Mononuclear cell (primary cell): Measurements from ENCODE around the gene PLSCR3. TPM values are rescaled to one million over a fixed set of nuclear protein-coding genes. Genes with fewer than 3 reads are reported as not detected.

ENCODE experiments used
- H3K27me3 ChIP-seq: 2 replicates; pipeline ENCODE4 v1.6.0; 2011; ENCODE audit warnings: low read length, control low read depth; ENCODE audit not compliant: insufficient read depth
- H3K4me1 ChIP-seq: 2 replicates; pipeline ENCODE4 v1.5.1; 2011; ENCODE audit warnings: mild to moderate bottlenecking, low read length, control low read depth; ENCODE audit not compliant: insufficient read depth
- H3K4me3 ChIP-seq: 2 replicates; pipeline ENCODE4 v1.5.1; 2011; ENCODE audit warnings: mild to moderate bottlenecking, low read length, moderate library complexity
- H3K9me3 ChIP-seq: 2 replicates; pipeline ENCODE4 v1.5.1; 2011; ENCODE audit warnings: low read depth, mild to moderate bottlenecking, control low read depth, low read length
- total RNA-seq: library from RNA; depleted of rRNA; stranded (reverse); fragments of >200 nt; gene quantifications from one replicate; pipeline ENCODE4 v1.2.3, GENCODE V29; 2012

PLSCR3 gene
- total RNA-seq, 1 donor, result 21.6 TPM

DNA sequence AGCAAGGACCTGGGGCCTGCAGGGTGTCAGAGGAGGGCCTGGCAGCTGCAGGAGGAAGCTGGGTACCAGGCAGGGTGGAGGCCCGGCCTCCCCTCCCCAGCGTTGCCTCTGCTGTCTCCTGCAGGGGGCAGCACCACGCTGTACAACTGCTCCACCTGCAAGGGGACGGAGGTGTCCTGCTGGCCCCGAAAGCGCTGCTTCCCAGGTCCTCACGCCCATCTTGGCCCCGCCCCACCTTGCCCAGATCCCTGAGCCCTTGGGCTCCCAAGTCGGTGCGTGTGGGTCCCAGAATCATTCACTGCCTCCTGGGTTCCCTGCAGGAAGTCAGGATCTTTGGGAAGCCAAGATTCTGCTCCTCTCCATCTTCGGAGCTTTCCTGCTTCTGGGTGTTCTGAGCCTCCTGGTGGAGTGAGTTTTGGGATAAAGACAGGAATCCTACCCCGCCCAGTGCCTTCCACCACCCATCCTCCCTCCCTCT, 38.2 kb downstream of the PLSCR3 start:
- Histone ChIP-seq H3K9me3 (no peaks in the 10 kb centered on the region), H3K4me1 (peaks cover 31% of the 10 kb centered on the region), H3K27me3 (no peaks in the 10 kb centered on the region), H3K4me3 (no peak overlapping the region)

DNA sequence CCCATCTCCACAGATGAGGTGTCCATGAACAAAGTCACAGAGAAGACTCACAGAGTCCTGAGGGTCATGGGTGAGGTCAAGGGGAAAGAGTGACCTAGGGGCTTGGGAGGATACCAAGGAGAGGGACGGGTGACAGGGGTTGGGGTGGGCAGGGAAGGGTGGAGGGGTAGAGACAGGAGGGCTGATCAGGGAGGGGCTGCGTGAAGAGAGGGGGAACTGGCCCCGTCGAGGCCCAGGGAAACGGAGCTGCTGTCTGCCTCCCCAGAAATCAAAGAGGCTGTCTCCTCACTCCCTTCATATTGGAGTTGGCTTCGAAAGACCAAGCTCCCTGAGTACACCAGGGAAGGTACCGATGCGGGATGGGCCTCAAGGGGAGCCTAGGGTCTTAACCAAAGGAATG, 38.8 kb downstream of the PLSCR3 start:
- no peaks in the 10 kb centered on the region for H3K9me3 ChIP-seq
- no peak overlapping the region for H3K4me3 ChIP-seq
- H3K4me1 ChIP-seq, result peaks cover 37% of the 10 kb centered on the region
- no peaks in the 10 kb centered on the region for H3K27me3 ChIP-seq

DNA sequence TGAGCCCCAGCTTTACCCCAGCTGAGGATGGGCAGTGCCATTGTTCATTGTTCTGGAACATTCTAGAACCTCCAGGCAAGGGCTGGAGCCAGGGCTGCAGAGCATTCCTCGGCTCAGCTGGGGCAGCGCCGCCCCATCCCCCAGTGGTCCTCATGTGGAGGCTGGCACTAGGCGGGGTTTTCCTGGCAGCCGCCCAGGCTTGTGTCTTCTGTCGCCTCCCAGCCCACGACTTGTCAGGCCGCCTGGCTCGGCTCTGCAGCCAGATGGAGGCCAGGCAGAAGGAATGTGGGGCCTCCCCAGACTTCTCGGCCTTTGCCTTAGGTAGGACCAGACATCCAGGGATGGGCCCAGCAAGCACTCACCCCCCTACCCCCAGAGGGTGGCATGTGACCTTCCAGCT, 39.3 kb downstream of the PLSCR3 start, which contains the start of gene TMEM95:
TSS of gene TMEM95 (plus strand) at position 104 of the 400 bp plus-strand sequence. CDS start at position 153, 49 bp downstream.
- no peaks in the 10 kb centered on the region for H3K27me3 ChIP-seq
- peaks cover 40% of the 10 kb centered on the region for H3K4me1 ChIP-seq

DNA sequence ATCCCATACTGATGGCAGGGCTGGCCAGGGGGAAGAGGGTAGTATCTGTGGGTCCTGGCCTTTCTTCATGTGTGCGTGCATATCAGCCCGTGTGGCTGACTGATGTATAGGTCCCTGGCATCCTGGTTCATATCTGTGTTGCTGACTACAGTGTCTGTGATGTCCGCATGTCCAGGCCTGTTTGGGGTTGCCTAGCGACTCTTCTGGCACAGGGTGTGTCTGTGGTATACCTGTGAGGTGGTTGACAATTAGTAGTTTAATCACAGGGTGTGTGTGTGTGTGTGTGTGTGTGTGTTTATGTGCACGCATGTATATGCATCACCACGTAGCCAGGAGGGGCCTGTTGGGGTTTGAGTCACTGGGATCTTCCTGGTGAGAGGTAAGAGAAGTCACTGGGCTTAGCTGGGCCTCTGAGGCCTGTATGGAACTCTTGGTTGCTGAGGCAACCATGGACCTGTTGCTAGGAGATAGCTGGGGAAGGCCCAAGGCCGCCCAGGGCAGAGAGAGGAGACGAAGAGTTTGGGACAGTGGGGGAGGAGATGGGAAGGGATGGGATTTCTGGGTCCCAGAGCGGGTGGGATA, 40.0 kb downstream of the PLSCR3 start:
- H3K9me3 ChIP-seq, result no peaks in the 10 kb centered on the region
- H3K4me3 ChIP-seq, result no peak overlapping the region
- H3K27me3 ChIP-seq, result no peaks in the 10 kb centered on the region
- peaks cover 40% of the 10 kb centered on the region for H3K4me1 ChIP-seq

More for the DNA sequence above, 39.3 kb downstream of the PLSCR3 start, which contains the start of gene TMEM95:
- Histone ChIP-seq H3K9me3 (no peaks in the 10 kb centered on the region), H3K4me3 (no peak within 1 kb of the TSS)

DNA sequence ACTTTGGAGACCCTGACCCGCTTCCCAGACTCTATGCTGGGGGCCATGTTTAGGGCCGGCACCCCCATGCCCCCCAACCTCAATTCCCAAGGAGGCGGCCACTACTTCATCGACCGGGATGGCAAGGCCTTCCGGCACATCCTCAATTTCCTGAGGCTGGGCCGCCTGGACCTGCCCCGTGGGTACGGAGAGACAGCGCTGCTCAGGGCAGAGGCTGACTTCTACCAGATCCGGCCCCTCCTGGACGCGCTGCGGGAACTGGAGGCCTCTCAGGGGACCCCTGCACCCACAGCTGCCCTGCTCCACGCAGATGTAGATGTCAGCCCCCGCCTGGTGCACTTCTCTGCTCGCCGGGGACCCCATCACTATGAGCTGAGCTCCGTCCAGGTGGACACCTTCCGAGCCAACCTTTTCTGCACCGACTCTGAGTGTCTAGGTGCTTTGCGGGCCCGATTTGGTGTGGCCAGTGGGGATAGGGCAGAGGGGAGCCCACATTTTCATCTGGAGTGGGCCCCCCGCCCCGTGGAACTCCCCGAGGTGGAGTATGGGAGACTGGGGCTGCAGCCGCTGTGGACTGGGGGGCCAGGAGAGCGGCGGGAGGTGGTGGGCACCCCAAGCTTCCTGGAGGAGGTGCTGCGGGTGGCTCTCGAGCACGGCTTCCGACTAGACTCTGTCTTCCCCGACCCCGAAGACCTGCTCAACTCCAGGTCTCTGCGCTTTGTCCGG, 41.3 kb downstream of the PLSCR3 start:
- no peaks in the 10 kb centered on the region for H3K9me3 ChIP-seq
- H3K27me3 ChIP-seq, result no peaks in the 10 kb centered on the region
- H3K4me3 ChIP-seq, result no peak overlapping the region
- H3K4me1 ChIP-seq, result peaks cover 40% of the 10 kb centered on the region

DNA sequence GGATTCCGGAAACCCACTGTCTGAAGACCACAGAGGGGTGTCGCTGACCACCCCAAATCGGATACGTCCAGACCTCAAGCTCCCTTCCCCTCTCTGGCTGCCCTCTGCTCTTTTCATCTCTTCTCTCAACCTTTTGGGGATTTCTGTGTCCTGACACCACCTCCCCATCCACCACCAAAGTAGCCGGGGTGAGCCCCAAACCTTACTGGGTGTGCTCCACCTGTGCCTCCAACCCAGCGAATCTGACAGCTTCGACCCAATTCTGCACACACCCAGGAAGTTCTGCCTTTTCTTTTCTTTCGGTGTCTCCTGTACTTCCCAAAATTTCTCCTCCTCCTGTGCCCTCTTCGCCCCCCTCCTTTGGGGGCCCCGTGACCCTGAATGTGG, 41.8 kb downstream of the PLSCR3 start:
- H3K9me3 ChIP-seq, result no peaks in the 10 kb centered on the region
- H3K4me3 ChIP-seq, result peak overlapping the region; percentile 59
- H3K4me1 ChIP-seq, result peaks cover 40% of the 10 kb centered on the region
- no peaks in the 10 kb centered on the region for H3K27me3 ChIP-seq

DNA sequence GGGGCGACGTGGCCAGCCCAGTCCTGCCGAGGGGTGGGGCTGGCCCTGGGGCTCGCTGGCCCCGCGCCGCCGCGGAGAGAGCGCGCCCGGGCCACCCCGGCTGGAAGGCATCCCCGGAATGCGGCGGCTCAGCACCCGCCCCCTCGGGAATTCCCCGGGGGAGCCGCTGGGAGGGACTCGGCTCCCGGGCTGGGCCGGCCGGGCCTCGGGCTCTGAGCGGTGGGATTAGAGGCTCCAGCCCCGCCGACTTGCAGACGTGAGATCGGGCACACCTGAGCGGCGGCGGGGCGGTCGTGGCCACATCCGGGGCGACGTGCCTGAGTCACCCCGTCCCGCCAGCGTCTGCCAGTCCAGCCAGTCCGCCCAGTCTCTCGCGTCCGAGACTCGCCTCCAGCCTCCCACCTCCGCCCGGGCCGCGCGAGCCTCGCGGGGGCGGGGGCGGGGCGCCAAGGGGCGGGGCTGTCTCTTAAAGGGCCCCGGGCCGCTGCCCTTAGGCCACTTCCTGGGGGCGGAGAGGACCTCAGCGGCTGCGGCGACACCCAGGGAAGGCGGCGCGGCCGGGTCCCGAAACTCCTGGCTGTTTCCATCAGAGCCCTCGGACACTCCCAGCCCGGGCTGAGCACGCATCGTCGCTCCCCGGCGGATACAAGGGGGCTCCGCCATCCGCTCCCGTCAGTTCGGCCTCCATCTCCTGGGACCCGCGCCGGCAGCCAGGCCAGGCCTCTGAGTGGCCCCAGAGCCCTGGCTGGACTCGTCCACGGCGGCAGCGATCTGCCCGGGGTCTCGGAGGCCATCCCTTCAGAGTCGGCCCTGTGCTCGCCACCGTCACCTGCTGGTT, 42.4 kb downstream of the PLSCR3 start, which contains the start of gene KCTD11:
TSS of gene KCTD11 (plus strand) at position 498 of the 838 bp plus-strand sequence.
- peaks cover 40% of the 10 kb centered on the region for H3K4me1 ChIP-seq
- no peaks in the 10 kb centered on the region for H3K27me3 ChIP-seq
- H3K9me3 ChIP-seq, result no peaks in the 10 kb centered on the region
- H3K4me3 ChIP-seq, result peak within 1 kb of the TSS; percentile 59

DNA sequence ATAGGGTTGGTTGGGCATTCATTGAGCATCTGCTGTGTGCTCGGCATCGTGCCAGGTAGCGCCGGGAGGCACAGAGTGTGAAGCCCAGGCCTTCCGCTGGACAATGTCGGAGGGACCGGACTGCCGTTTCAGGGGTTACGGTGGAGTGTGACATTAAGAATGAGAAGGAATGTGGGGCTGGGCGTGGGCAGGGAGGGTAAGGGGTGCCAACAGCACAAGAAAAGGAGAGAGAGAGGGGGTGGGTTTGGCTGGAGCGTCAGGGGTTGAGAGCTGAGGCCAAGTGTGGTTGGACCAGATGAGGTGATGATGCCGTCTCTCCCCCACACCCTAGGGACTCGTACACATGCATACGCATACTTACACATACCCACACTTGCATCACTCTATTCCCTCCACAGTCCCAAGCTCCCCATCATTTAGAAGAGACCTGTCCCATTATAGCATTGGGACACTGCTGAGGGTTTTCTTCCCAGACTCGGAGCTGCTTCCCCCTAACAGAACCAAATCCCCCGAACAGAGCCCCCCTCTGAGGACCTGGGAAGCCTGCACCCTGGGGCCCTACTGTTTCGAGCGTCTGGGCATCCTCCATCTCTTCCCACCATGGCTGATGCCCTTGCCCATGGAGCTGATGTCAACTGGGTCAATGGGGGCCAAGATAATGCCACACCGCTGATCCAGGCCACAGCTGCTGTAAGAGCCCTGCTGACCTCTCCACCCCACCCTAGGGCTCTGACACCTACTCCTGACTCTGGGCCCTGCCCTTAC, 45.7 kb downstream of the PLSCR3 start:
- Histone ChIP-seq H3K4me3 (no peak overlapping the region), H3K9me3 (no peaks in the 10 kb centered on the region), H3K4me1 (peaks cover 29% of the 10 kb centered on the region)

DNA sequence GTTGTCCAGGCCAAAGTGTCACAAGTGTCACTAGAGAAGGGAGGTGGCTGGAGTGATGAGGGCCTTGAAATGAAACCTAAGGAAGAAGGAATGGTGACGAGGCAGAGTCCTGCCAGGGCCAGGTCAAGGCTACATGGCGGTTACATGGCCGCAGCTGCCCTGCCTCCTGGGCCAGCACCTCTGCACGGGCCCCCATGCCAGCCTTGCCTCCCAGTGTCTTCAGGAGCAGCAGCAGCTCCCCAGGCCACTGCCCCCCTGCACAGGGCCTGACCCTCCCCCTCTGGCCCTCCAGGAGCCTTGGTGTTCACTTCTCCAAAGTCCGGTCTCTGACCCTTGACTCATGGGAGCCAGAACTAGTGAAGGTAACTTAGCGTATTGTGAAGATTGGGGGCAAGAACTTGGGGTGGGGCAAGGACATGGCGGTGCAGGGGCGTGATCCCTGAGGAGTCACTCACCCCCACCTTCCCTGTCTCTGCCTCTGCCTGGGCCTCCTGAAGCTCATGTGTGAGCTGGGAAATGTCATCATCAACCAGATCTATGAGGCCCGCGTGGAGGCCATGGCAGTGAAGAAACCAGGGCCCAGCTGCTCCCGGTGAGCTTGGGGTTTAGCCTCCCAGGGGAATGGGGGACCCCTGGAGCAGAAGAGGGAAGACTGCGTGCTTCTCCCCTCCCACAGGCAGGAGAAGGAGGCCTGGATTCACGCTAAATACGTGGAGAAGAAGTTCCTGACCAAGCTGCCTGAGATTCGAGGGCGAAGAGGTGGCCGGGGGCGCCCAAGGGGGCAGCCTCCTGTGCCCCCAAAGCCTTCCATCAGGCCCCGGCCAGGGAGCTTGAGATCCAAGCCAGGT, 46.5 kb downstream of the PLSCR3 start:
- Histone ChIP-seq H3K27me3 (no peaks in the 10 kb centered on the region), H3K4me3 (no peak overlapping the region), H3K4me1 (peaks cover 21% of the 10 kb centered on the region), H3K9me3 (no peaks in the 10 kb centered on the region)

More for the DNA sequence above, 45.7 kb downstream of the PLSCR3 start:
- H3K27me3 ChIP-seq, result no peaks in the 10 kb centered on the region

DNA sequence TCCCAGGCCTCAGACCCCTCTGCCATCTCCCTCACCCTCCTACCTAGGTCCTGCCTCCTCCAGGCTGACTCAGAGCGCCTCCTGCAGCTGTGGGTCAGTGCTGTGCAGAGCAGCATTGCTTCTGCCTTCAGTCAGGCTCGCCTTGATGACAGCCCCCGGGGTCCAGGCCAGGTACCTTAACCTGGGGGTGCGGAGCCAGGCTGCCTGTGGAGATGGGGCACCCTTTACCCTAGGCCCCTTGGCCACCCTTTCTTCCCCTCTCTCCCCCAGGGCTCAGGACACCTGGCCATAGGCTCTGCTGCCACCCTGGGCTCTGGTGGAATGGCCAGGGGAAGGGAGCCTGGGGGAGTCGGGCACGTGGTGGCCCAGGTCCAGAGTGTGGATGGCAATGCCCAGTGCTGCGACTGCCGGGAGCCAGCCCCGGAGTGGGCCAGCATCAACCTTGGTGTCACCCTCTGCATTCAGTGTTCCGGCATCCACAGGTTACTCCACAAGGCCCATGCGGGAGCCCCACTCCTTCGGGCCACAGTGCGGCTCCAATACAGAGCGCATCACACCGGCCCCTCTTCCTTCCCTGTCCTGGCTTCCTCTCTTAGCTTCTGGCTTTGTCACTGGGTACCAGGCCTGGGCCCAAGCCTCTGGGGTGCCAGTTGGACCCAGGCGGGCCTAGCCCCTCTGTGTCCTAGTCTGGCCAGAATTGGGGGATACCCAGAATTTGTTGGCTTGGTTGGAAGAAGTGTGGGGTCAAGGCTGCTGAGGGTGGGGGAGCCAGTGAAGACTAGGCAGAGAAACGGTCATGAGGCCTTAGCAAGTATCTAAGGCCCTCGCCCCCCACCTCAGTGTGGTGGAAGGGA, 47.3 kb downstream of the PLSCR3 start:
- Histone ChIP-seq H3K4me1 (peaks cover 13% of the 10 kb centered on the region), H3K9me3 (no peaks in the 10 kb centered on the region), H3K4me3 (no peak overlapping the region), H3K27me3 (no peaks in the 10 kb centered on the region)

DNA sequence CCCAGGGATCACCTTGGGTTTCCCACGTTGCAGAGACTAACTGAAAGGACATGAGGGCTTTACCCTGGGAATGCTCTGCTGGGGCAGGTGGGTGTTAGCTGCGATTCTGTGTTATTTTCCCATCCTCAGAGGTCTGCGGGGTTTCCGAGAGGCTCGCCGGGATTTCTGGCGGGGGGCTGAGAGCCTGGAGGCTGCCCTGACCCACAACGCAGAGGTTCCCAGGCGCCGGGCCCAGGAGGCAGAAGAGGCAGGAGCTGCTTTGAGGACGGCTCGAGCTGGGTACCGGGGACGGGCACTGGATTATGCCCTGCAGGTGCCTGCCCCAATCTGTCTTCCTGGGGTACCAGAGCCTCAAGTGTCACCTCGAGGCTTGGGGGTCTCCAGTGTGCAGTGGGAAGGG, 51.1 kb downstream of the PLSCR3 start:
- Histone ChIP-seq H3K4me1 (peaks cover 19% of the 10 kb centered on the region), H3K9me3 (no peaks in the 10 kb centered on the region), H3K4me3 (no peak overlapping the region), H3K27me3 (no peaks in the 10 kb centered on the region)

DNA sequence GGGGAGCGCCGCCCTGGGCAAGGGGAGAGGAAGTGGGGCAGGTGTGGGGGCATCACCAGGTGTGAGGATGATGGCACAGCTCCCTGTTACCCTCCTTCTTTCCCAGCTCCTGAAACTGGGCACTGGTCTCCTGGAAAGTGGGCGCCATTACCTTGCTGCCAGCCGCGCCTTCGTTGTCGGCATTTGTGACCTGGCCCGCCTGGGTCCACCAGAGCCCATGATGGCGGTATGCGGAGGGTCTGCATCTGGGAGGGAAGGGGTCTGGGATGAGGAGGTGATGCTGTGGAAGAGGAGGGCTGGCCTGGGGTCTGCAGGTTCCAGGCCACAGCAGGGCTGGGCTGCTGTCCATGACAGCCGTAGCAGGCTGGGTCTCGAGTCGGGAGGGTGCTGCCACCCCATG, 52.5 kb downstream of the PLSCR3 start:
- H3K4me3 ChIP-seq, result no peak overlapping the region
- H3K27me3 ChIP-seq, result no peaks in the 10 kb centered on the region
- no peaks in the 10 kb centered on the region for H3K9me3 ChIP-seq
- peaks cover 33% of the 10 kb centered on the region for H3K4me1 ChIP-seq

DNA sequence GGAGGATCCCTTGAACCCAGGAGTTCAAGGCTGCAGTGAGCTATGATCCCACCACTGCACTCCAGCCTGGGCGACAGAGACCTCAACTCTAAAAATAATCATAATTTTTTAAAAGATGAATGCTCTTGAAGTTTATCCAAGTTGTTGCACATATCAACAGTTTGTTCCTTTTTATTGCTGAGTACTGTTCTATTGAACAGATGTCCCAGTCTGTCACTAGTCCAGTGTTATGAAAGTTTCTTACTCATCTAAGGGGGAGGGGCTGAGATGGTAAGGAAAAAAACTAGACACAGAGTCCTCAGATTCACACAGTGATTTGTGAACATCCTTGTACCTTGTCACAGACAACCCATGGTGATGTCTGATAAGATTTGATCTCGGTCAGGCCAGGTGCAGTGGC, 54.1 kb downstream of the PLSCR3 start:
- H3K9me3 ChIP-seq, result no peaks in the 10 kb centered on the region
- H3K27me3 ChIP-seq, result no peaks in the 10 kb centered on the region
- peaks cover 49% of the 10 kb centered on the region for H3K4me1 ChIP-seq
- H3K4me3 ChIP-seq, result no peak overlapping the region
